Sigmoid colon (tissue), 4 donors: ENCODE results near the gene FAM114A1.

Source experiments
- CTCF ChIP-seq, 4 experiments: fragments of 450-650 bp in 3 of 4; fragments of 200-600 bp in 1 of 4; IDR thresholded peaks; one replicate each; pipeline ENCODE4 v1.5.1; 2016 to 2019; ENCODE audit warnings: antibody characterized with exemption in 4 of 4, mild to moderate bottlenecking in 3 of 4, moderate library complexity in 2 of 4
- EP300 ChIP-seq, 4 donors: sonication (generic); formaldehyde crosslinking; IDR thresholded peaks; one replicate each; pipeline ENCODE4 v1.6.1; 2017; ENCODE audit warnings: antibody characterized with exemption in 4 of 4
- POLR2A ChIP-seq, 2 donors: fragments of 450-650 bp; IDR thresholded peaks; one replicate each; pipeline ENCODE4 v1.6.1; 2016; ENCODE audit warnings: antibody characterized with exemption in 2 of 2, mild to moderate bottlenecking in 2 of 2, moderate library complexity in 2 of 2

DNA sequence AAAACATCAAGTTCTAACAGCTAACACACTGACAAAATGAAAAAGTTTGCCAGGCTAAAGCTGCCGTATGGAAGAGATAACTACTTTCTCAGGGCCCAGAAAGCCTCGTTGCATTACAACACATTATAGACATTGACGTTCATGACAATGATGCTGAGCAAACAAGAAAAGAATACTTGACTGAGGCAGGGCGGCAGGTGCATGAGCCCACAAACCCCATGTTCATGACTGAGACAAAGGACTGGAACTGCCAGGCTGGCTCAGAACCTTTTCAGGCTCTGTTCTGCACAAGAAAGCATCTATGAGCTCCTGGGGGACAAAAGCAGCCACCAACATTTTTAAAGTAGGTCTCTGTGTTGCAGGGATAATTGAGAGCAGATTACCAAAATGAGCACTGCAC lies 24.6 kb upstream of the FAM114A1 start:
- TF ChIP-seq POLR2A (IDR thresholded peaks at IDR 0.05) (no peak), EP300 (IDR thresholded peaks at IDR 0.05) (no peak), CTCF (IDR thresholded peaks at IDR 0.05) (no peak)
